GM18502 (cell line): ENCODE measurements around the gene TRMT5.

Experiments
- ATAC-seq: cut with Tn5 transposase; IDR thresholded peaks from one replicate; pipeline ENCODE4 v1.9.1; 2021; ENCODE audit warnings: mild to moderate bottlenecking; ENCODE audit not compliant: unreplicated experiment, poor library complexity

TRMT5 gene

DNA sequence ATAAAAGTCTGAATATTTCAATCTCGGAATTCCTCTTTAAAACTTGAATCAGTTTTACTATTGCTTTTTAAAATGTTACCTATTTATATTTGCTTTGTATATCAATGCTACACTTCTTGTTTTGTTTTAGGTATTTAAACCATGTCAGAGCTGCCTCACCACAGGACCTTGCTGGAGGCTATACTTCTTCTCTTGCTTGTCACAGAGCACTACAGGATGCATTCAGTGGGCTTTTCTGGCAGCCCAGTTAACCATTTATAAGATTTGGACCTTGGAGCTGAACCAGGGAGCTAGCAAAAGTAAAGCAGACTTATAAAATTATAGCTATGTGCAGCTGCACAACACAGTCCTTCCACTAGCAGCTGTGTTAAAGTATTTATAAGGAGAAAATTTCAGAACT is 12.8 kb downstream of the TRMT5 start:
- no peak for ATAC-seq

DNA sequence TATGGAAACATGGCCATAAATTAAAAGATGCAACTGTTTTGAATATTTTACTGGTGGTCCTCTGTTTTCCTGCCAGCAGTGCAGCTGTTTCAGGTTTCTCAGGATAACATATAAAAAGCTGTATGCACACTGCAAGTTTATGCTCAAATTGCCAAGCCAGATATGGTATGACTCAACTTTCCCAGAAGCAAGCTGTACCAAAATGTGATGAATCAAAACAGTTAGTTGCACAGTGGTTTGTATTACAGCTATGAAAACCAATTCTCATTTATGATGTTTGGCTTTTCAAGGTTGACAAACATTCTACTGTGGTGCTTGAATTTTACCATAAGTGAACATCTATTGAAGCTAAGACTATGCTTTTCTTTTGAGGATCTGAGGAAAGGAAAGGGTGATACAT is 15.5 kb downstream of the TRMT5 start:
- ATAC-seq = no peak

DNA sequence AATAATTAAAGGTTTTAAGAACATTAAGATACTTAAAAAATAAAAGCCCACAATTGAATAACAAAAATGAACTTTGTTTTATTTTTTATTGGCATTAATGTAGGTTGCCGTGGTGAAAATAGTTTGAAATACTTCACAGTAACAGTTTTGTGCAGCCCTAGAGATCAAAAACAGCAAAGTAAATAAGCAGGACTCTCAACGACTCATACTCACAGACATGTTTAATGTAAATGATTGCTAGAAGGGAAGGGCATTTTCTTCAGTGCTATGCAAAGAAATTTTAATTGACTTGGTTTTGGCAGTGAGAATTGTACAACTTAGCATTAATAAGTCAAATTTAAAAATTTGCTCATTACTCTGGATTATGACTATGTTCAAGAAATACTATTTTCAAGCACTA is 16.0 kb downstream of the TRMT5 start:
- no peak for ATAC-seq

DNA sequence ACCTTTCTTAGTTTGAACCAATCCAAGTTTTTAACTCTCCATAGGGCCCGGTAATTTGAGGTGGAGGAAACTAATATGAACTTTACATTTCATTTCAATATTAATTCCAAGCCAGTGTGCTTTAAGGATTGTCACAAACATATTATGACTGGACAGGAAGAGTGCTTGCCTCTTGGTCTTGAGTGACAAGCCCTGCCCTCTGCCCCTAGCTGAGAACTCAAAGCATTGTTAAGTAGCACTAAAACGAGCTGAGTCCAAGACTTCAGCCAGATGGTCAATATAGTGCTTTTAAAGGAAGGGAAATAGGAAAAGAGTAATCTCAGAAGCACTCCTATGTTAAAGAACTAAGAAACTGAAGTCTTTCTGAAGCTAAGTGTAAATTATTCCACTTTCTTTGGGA is 17.1 kb downstream of the TRMT5 start:
- ATAC-seq = no peak

DNA sequence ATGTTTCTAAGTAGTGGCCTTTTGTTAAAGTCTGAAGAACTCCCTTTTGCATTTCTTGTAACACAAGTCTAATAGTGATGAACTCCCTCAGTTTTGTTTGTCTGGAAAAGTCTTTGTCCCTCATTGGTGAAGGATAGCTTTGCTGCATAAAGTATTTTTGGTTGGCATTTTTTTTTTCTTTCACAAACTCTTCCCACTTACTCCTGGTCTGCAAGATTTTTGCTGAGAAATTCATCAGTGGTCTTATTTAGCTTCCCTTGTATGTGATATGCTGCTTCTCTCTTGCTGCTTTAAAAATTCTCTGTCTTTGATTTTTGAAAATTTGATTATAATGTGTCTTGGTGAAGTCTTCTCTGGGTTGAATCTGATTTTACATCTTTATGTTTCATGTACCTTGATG is 22.7 kb downstream of the TRMT5 start:
- no peak for ATAC-seq

DNA sequence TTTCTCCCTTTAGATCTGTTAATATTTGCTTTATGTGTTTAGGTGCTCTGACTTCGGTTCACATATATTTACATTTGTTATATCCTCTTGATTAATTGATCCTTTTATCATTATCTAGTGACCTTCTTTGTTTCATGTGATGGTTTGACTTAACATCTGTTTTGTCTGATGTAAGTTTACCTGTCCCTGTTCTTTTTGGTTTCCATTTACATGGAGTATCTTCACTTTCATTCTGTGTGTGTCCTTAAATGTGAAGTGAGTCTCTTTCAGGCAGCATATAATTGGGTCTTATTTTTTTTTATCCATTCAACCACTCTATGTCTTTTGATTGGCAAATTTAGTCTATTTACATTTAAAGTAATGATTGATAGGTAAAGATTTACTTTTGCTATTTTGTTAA is 24.2 kb downstream of the TRMT5 start:
- ATAC-seq = no peak

DNA sequence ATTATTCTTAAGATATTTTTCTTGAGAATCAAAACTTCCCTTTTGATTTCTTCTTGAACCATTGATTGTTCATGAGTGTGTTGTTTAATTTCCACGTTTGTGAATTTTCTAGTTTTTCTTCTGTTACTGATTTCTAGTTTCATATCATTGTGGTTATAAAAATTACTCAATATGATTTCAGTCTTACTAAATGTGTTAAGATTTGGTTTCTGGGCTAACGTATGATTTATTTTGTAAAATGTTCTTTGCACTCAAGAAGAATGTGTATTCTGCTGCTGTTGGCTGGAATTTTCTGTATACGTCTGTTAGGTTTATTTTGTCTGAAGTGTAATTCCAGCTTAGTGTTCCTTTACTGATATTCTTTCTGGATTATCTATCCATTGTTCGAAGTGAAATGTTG is 24.7 kb downstream of the TRMT5 start:
- no peak for ATAC-seq

DNA sequence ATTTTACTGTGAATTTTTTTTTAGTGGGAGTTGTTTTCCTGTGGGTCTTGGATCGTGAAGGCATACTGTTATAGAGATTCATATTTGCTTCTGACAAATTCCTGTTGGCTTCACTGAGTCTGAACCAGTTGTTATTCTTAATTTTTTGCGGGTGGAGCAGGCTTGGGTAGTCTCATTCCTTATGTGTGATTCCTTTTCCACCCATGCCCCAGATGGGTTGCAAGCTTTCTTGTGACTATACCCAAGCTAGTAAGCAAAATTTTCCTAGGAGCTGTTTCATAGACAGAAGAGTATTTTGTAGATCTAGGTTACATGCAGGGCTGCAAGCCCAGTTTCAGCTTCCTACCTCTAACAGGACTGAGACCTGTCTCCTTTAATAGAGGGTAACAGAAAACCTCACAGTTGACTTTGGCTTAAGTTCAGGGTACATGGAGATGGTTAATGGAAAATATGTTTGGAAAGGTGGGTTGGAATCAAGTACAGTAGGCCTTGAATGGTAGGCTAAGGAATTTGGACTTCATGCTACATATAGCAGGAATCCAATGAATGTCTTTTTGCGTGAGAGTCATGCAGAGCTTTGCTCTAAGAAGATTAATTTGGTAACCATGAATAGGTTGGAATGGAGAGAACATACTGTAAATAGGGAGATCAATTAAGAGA is 29.0 kb downstream of the TRMT5 start:
- no peak for ATAC-seq

DNA sequence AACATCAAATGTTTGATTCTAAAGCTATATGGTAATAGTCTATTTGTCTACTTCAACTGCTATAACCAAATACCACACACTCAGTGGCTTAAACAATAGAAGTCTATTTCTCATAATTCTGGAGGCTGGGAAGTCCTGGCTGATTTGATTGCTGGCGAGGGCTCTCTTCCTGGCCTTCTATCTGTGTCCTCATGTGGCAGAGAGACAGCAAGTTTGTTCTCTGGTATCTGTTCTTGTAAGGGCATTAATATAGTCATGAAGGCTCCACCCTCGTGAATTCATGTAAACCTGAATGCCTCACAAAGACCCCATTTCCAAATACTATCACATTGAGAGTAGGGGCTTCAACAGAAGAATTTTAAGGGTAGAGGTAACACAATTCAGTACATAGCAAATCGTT is 34.1 kb downstream of the TRMT5 start:
- ATAC-seq = no peak

DNA sequence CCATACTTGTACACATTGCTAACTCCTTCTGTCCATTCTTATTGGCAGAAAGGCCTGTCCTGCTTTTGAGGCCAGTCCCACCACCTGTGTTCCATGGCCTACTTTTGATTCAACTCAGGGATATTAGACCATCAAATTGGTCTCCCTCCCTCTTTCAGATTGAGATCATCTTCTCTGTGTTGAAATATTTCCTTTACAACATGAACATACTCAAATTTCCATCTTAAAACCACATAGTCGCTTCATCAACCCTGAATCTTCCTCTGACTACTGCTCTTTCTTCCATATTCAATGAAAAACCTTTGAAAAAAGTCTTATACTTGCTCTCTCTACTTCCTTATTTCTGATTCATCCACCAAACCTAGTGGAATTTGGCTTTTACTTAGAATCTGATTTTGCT is 34.9 kb downstream of the TRMT5 start:
- no peak for ATAC-seq

DNA sequence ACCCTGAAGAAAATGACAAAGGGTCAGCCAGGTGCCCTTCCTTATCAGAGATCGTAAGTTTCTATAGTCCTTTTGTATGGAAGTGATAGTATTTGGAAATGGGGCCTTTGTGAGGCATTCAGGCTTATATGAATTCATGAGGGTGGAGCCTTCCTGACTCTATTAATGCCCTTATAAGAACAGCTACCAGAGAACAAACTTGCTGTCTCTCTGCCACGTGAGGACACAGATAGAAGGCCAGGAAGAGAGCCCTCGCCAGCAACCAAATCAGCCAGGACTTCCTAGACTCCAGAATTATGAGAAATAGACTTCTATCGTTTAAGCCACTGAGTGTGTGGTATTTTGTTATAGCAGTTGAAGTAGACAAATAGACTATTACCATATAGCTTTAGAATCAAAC is 36.7 kb downstream of the TRMT5 start:
- no peak for ATAC-seq

DNA sequence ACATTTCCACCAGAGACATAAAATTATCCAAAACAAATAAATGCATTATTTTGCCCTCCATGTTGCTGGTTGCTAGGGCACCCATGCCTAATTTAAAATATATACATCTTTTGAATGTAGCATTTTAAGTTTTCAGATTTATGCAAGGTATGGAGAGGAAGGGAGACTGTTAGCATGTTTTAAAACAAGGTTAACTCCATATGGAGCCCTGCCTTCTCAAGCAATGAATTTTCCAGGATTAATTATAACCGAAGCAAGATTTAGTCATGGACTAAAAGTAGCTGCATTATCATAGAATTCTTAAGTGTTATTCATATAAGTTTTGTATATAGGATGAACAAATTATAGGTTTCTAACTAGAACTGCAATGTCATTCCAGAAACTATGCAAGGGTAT is 37.2 kb downstream of the TRMT5 start:
- ATAC-seq = no peak

DNA sequence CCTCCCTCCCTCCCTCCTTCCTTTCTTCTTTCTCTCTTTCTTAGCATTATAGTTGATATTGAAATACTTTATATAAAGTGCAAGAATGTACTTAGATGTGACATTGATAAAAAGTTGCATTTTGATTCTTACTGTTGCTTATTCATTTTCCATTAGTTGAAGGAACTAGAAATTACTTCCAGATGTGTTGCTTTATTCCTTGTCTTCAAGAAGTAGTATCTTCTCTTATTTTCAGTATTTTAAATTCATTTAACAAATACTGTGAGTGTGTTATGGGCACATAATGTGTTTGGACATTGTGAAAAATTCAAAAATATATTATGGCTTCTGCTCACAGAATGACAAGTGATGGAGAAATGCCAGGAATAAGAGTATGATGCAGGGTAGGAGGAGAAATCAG is 45.6 kb downstream of the TRMT5 start:
- no peak for ATAC-seq

DNA sequence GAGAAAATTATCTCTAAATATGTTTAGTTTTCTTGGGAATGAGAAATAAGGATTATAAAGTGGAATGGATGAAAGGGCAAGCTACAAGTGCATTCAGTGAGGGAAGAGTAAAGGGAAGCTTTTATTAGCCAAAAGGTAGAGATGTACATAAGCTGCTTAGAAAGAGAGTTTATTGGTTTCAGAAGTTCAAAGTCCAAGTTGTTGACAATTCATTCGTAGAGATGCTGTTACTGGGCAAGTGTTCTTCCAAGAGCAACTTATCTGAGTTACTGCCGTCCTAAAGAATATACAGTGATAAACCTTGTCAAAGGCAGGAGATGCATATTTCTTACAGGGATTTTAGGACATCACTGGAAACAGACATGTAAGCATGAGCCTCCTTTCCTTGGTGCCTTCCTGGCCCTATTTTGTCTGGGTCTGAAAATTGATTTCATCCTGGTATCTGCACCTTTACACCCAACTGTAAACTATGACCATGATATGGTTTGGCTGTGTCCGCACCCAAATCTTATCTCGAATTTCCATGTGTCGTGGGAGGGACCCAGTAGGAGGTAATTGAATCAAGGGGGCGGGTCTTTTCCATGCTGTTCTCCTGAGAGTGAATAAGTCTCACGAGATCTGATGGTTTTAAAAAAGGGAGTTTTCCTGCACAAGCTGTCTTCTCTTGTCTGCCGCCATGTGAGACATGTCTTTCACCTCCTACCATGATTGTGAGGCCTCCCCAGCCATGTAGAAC is 46.8 kb downstream of the TRMT5 start:
- no peak for ATAC-seq

DNA sequence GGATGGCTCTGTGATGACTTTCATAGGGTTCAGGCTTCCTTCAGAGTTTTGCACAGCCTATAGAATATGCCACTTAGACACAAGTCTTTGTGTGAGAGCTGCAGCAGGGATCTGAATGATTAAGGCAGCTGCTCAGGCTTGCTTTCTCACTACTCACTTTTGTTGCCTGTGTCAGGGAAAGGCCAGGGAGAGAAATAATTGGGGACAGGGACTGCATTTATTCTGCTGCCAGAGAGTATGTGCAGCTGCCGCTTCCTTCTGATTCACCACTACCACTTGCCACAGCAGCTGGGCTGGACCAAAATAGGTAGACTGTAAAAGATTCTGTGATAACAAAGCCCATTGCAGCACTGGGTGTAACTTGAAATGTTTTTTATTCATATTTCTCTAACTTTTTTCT is 49.7 kb downstream of the TRMT5 start:
- ATAC-seq = no peak

DNA sequence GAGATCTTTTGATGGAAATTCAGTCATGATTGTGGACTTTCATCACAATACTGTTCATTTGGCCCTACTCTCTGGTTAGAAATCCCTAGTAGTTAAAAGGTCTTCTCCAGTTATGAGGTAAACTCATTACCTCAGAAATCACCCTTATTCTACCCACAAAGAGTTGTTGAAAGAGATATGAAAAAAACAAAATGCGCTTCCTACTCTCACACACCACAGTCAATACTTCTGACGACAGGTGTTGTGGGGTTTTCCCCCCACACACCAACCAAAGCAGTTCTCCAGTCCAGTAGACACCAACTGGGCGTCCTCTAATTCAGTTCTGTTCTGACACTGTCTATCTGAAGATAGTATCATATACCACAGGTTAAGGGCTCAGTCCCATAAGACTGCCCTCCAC is 54.9 kb downstream of the TRMT5 start:
- ATAC-seq = peak; percentile 98

DNA sequence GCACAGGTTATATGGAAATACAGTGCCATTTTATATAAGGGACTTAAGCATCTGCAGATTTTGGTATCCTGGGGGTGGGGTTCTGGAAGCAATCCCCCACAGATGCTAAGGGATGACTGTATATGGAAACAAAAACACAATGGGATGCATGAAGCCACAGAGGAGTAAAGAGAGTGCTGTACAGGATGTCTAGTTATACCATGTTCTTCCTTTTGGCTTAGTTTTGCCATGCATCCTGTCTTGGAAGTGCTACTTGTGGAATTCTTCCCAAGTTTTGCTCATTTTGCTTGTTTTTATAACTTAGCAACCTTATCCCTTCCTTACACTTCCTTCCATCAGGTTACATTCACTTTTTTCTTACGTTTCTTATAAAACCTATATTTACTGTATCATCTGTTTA is 55.6 kb downstream of the TRMT5 start:
- ATAC-seq = no peak

DNA sequence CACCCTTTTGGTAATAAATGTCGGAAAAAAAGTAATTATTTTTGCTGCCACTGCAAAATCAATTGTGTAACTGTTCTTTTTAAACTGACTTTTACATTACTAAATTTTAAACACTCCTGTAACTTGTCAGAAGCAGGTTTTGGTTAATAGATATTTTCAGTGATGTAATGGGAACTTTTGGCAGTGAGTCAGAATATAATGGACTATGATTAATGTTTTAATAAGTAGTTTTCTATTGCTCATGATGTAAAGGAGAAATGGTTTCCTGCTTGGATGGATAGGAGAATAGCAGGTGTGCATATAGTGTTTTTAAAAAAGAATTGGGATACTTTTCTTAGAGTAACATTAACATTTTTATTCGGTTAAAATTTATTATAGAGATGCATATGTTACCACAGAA is 58.8 kb downstream of the TRMT5 start:
- ATAC-seq = no peak
